Mucosa of descending colon (tissue), 3 donors: ENCODE results near the gene CLCN4. TPM values are rescaled to one million over a fixed set of nuclear protein-coding genes. Genes with fewer than 3 reads are reported as not detected.

ENCODE experiments used
- ATAC-seq: fragments of 200-7000 bp; cut with Tn5 transposase; one replicate; pipeline ENCODE4 v1.9.1; 2020; ENCODE audit warnings: mild to moderate bottlenecking, moderate library complexity
- DNase-seq, 3 donors: peaks; one replicate each; pipeline ENCODE4 v3.0.0-alpha.2; 2020
- H3K36me3 ChIP-seq: fragments of 200-600 bp; one replicate; pipeline ENCODE4 v1.8.0; 2021; ENCODE audit warnings: low read depth, mild to moderate bottlenecking
- H3K4me1 ChIP-seq: fragments of 200-600 bp; one replicate; pipeline ENCODE4 v1.8.0; 2021; ENCODE audit warnings: low read depth, mild to moderate bottlenecking
- H3K4me3 ChIP-seq: fragments of 200-600 bp; one replicate; pipeline ENCODE4 v1.8.0; 2021; ENCODE audit warnings: mild to moderate bottlenecking
- H3K9me3 ChIP-seq: fragments of 200-600 bp; one replicate; pipeline ENCODE4 v1.8.0; 2021; ENCODE audit warnings: mild to moderate bottlenecking
- CTCF ChIP-seq: fragments of 200-600 bp; IDR thresholded peaks from one replicate; pipeline ENCODE4 v1.8.0; 2022; ENCODE audit warnings: antibody characterized with exemption, mild to moderate bottlenecking
- intact Hi-C, 2 donors: fragments of 100-400 bp; cut with DNase I in 1 of 2; cut with micrococcal nuclease in 1 of 2; formaldehyde crosslinking; loops; one replicate each; pipeline versions ENCODE4 v1.11.0 to v1.11.1; 2022; cut with DNase I, micrococcal nuclease
- total RNA-seq, 3 donors: library from RNA; stranded (reverse); fragmentation: NEBNext Ultra II Directional in 2 of 3; extraction: Animal tissue kit (Norgen Biotek cat#: 25700) in 2 of 3; gene quantifications; one replicate each; pipeline versions ENCODE4 v1.2.1 to v1.2.4, GENCODE V29; 2021 to 2023
- donor health status: DM: no; HTN: no; CAD: no; lungs with moderate emphysema.
- donor health status: DM: no; HTN: no; CAD: no.
- donor health status: DM: no; HTN: yes; CAD: no.

Gene CLCN4
- total RNA-seq, 3 donors from 2014 or later = 0.26 to 1.8 (median 1.7) TPM

DNA sequence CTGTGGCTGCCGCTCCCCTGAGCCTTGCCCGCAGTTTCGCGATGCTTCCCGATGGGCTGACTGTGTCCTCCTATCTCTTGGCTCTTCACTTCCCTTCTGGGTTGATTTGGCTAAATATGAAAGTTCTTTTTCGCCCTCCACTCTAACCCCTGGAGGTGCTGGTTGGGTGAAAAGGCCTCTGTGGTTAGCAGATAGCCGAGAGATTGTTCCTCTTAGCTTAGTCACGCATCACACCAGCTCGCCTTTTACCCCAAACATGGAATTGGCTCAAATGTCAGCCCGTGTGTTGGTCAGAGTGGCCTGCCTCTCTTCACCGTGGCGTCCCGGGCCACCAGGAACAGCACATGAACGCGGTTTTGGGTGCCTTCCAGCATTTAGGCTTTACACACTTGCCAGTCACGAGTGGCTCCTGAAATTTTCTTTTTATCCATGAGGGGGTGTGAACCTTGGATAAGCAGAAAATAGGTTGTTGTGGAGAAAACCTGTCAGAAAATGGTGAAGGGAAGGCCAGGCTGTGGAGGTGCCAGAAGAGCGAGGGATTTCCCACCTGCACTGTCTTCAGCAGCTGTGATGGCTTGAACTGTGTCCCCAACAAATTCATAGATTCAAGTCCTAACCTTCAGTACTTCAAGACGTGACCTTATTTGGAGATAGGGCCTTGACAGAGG lies 8.9 kb downstream of the CLCN4 start:
- Histone ChIP-seq H3K9me3 (no peaks in the 10 kb centered on the region), H3K36me3 (no peaks in the 10 kb centered on the region), H3K4me1 (no peaks in the 10 kb centered on the region), H3K4me3 (no peak overlapping the region)
- ATAC-seq (no peak), DNase-seq (no peak)
- TF ChIP-seq CTCF = no peak
- intact Hi-C loops = no loop called here

GRCh38 chrX:10166248-10166716 lies 9.5 kb downstream of the CLCN4 start:
- H3K9me3 ChIP-seq = no peaks in the 10 kb centered on the region
- H3K4me1 ChIP-seq = no peaks in the 10 kb centered on the region
- no peak for DNase-seq
- intact Hi-C loops = no loop called here
- no peak for ATAC-seq
- no peak for TF ChIP-seq CTCF
- no peaks in the 10 kb centered on the region for H3K36me3 ChIP-seq
- no peak overlapping the region for H3K4me3 ChIP-seq

- Histone ChIP-seq H3K4me1 (no peaks in the 10 kb centered on the region), H3K36me3 (no peaks in the 10 kb centered on the region), H3K4me3 (no peak overlapping the region), H3K9me3 (no peaks in the 10 kb centered on the region)
- TF ChIP-seq CTCF = no peak
- DNase-seq (no peak), ATAC-seq (peak; percentile 23)
- intact Hi-C loops = no loop called here
These were observed 10.0 kb downstream of the CLCN4 start for GRCh38 chrX:10166731-10167151.

GRCh38 chrX:10167573-10167972 lies 10.8 kb downstream of the CLCN4 start:
- H3K36me3 ChIP-seq = no peaks in the 10 kb centered on the region
- no peak for TF ChIP-seq CTCF
- intact Hi-C loops = no loop called here
- no peak for DNase-seq
- no peaks in the 10 kb centered on the region for H3K9me3 ChIP-seq
- no peaks in the 10 kb centered on the region for H3K4me1 ChIP-seq
- no peak for ATAC-seq
- H3K4me3 ChIP-seq = no peak overlapping the region

- Histone ChIP-seq H3K4me1 (no peaks in the 10 kb centered on the region), H3K36me3 (no peaks in the 10 kb centered on the region), H3K9me3 (no peaks in the 10 kb centered on the region), H3K4me3 (no peak overlapping the region)
- no peak for TF ChIP-seq CTCF
- no peak for ATAC-seq
- intact Hi-C loops = no loop called here
- no peak for DNase-seq
These were observed 11.5 kb downstream of the CLCN4 start for GRCh38 chrX:10168226-10168625.

DNA sequence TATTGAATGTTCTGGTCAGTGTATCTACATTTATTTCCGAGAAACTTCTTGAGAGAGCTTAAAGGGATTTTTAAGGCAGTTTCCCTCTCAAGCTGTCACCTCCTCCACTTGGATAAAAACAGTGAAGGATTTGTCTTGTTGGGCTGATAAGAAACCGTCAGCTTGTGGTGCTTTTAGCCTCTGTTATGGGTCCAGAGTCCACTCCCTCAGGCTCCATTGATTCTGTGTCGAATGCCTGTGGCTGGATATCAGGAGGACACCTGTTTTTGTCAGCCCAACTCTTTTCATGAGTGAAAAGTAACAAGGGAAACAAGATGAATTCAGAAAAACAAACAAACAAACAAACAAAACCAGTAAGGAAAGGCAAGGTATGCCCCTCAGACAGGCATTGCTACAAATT lies 12.4 kb downstream of the CLCN4 start:
- TF ChIP-seq CTCF = no peak
- ATAC-seq = peak; percentile 58
- DNase-seq = no peak

More for the DNA sequence above, 12.4 kb downstream of the CLCN4 start:
- no peaks in the 10 kb centered on the region for H3K9me3 ChIP-seq
- H3K4me3 ChIP-seq = no peak overlapping the region
- H3K36me3 ChIP-seq = no peaks in the 10 kb centered on the region
- H3K4me1 ChIP-seq = no peaks in the 10 kb centered on the region
- intact Hi-C loops = no loop called here
